Activated gamma-delta T cell treated with anti-CD3 and anti-CD28 coated beads, Interleukin-2, amount 50 U/mL, for 16 hours (primary cell): ENCODE measurements around the gene KANK3.
"Not testable (repeated sequence)": the region's sequence is repeated elsewhere in the genome, so short reads cannot be mapped to it uniquely, and the experiment has no call there.

Experiments
- DNase-seq: peaks from one replicate; pipeline ENCODE4 v3.0.0-alpha.2; 2020; ENCODE audit warnings: low read depth

KANK3 gene

GRCh38 chr19:8370176-8371010 is 27.3 kb upstream of the KANK3 start:
- no peak for DNase-seq

- DNase-seq, result no peak
Measured at GRCh38 chr19:8367327-8368001, 24.4 kb upstream of the KANK3 start.

GRCh38 chr19:8366961-8367326 is 23.9 kb upstream of the KANK3 start:
- DNase-seq, result no peak

- no peak for DNase-seq
Measured at GRCh38 chr19:8366121-8366581, 23.1 kb upstream of the KANK3 start.

- peak; percentile 21 for DNase-seq
Measured at GRCh38 chr19:8363803-8364771, 21.0 kb upstream of the KANK3 start, which contains the start of gene ANGPTL4. TSS of gene ANGPTL4 (plus strand) at chr19:8364155. CDS start at chr19:8364322, 167 bp downstream.

GRCh38 chr19:8361921-8362793 is 19.1 kb upstream of the KANK3 start:
- DNase-seq, result no peak

GRCh38 chr19:8360196-8360595 is 17.1 kb upstream of the KANK3 start:
- no peak for DNase-seq

GRCh38 chr19:8358948-8359347 is 15.9 kb upstream of the KANK3 start:
- DNase-seq, result no peak

- no peak for DNase-seq
Measured at GRCh38 chr19:8357007-8357521, 14.0 kb upstream of the KANK3 start.

- no peak for DNase-seq
Measured at GRCh38 chr19:8355631-8356402, 12.8 kb upstream of the KANK3 start.

GRCh38 chr19:8352845-8353244 is 9.8 kb upstream of the KANK3 start:
- DNase-seq, result not testable (repeated sequence)

GRCh38 chr19:8352134-8352827 is 9.2 kb upstream of the KANK3 start:
- DNase-seq, result no peak

GRCh38 chr19:8349629-8350372 is 6.7 kb upstream of the KANK3 start:
- not testable (repeated sequence) for DNase-seq

GRCh38 chr19:8343483-8343844 is 402 bp upstream of the KANK3 start:
- DNase-seq, result no peak

GRCh38 chr19:8342316-8342683 is 762 bp downstream of the KANK3 start:
- DNase-seq, result no peak

- DNase-seq, result not testable (repeated sequence)
Measured at GRCh38 chr19:8341504-8341903, 1.6 kb downstream of the KANK3 start.

- no peak for DNase-seq
Measured at GRCh38 chr19:8340341-8341096, 2.5 kb downstream of the KANK3 start.

GRCh38 chr19:8338835-8339234 is 4.2 kb downstream of the KANK3 start:
- no peak for DNase-seq
